Measurements from ENCODE around the gene UBE2H.

Gene UBE2H

DNA sequence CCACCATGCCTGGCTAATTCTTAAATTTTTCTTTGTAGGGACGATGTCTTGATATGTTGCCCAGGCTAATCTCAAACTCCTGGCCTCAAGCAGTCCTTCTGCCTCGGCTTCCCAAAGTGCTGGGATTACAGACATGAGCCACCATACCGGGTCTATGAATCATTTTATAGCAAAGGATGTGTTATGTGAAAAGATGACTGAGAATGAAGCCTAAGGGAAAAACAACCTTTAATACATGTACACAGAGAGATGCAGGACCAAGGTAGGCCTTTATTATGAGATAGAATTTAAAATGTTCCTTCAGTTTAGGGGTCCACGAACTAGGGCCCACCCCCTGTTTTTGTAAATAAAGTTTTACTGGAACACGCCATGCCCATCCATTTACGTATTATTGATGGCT, 41.0 kb downstream of the UBE2H start:
- Histone ChIP-seq H3K9me3 (ENCODE audit: low read depth, low read length) (no peaks in the 10 kb centered on the region), H3K4me3 (no peak overlapping the region), H3K27ac (no peak overlapping the region), H3K36me3 (ENCODE audit: insufficient read depth, low read length) (no peaks in the 10 kb centered on the region), H3K9ac (ENCODE audit: insufficient read length) (no peak overlapping the region)
- TF ChIP-seq POLR2AphosphoS5 (IDR thresholded peaks at IDR 0.05; ENCODE audit: borderline replicate concordance, low read depth, low read length): no peak
- no peak for DNase-seq (ENCODE audit: low read depth, low spot score)

DNA sequence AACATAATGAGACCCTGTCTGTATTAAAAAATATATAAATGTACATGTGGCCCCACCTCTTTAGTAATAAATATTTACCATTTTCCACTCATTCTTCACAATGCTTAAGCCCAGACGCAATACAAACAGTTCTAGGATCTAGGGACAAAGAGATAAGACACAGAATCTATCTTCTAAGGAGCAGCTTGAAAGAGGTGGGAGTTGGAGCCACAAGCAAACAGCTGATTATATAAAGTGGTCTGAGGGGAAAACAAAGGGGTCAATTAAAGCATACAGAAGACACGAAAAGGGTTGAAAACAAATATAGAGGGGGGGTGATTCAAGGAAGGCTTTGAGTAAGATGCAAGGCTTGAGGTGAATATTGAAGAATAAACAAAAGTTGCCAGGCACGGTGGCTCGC, 43.1 kb downstream of the UBE2H start:
- Histone ChIP-seq H3K4me3 (no peak overlapping the region), H3K9ac (ENCODE audit: insufficient read length) (no peak overlapping the region), H3K27ac (no peak overlapping the region), H3K9me3 (ENCODE audit: low read depth, low read length) (no peaks in the 10 kb centered on the region), H3K36me3 (ENCODE audit: insufficient read depth, low read length) (0 out of 2 replicates have a peak, but pooled peaks cover 4% of the 10 kb centered on the region)
- TF ChIP-seq FOXP2 (optimal IDR thresholded peaks at IDR 0.05; ENCODE audit: control extremely low read depth, extremely low read length, insufficient read depth) (no peak), EZH2 (IDR thresholded peaks at IDR 0.05) (no peak), POLR2AphosphoS5 (IDR thresholded peaks at IDR 0.05; ENCODE audit: borderline replicate concordance, low read depth, low read length) (no peak)
- DNase-seq (ENCODE audit: low read depth, low spot score): no peak

GRCh38 chr7:129908181-129908580, 44.6 kb downstream of the UBE2H start:
- H3K9ac ChIP-seq (ENCODE audit: insufficient read length): peak overlapping the region; percentile 4
- TF ChIP-seq FOXP2 (optimal IDR thresholded peaks at IDR 0.05; ENCODE audit: control extremely low read depth, extremely low read length, insufficient read depth) (no peak), EZH2 (IDR thresholded peaks at IDR 0.05) (no peak), POLR2AphosphoS5 (IDR thresholded peaks at IDR 0.05; ENCODE audit: borderline replicate concordance, low read depth, low read length) (no peak)
- 0 out of 2 replicates have a peak, but pooled peaks cover 7% of the 10 kb centered on the region for H3K36me3 ChIP-seq (ENCODE audit: insufficient read depth, low read length)
- no peak for DNase-seq (ENCODE audit: low read depth, low spot score)
- H3K4me3 ChIP-seq: peak overlapping the region; percentile 66
- peak overlapping the region; percentile 88 for H3K27ac ChIP-seq
- no peaks in the 10 kb centered on the region for H3K9me3 ChIP-seq (ENCODE audit: low read depth, low read length)

- Histone ChIP-seq H3K27ac (peak overlapping the region; percentile 88), H3K9ac (ENCODE audit: insufficient read length) (peak overlapping the region; percentile 4), H3K9me3 (ENCODE audit: low read depth, low read length) (no peaks in the 10 kb centered on the region), H3K4me3 (peak overlapping the region; percentile 66), H3K36me3 (ENCODE audit: insufficient read depth, low read length) (0 out of 2 replicates have a peak, but pooled peaks cover 7% of the 10 kb centered on the region)
- no peak for TF ChIP-seq EZH2 (IDR thresholded peaks at IDR 0.05)
- no peak for DNase-seq (ENCODE audit: low read depth, low spot score)
Observed at GRCh38 chr7:129907122-129907736, 45.5 kb downstream of the UBE2H start.

- Histone ChIP-seq H3K9ac (ENCODE audit: insufficient read length) (peak overlapping the region; percentile 1), H3K36me3 (ENCODE audit: insufficient read depth, low read length) (0 out of 2 replicates have a peak, but pooled peaks cover 7% of the 10 kb centered on the region), H3K27ac (peak overlapping the region; percentile 88), H3K9me3 (ENCODE audit: low read depth, low read length) (no peaks in the 10 kb centered on the region), H3K4me3 (peak overlapping the region; percentile 66)
- DNase-seq (ENCODE audit: low read depth, low spot score): peak; percentile 97
- TF ChIP-seq EZH2 (IDR thresholded peaks at IDR 0.05) (no peak), POLR2AphosphoS5 (IDR thresholded peaks at IDR 0.05; ENCODE audit: borderline replicate concordance, low read depth, low read length) (peak; percentile 67)
Observed at GRCh38 chr7:129906700-129907099, 46.1 kb downstream of the UBE2H start.

GRCh38 chr7:129903935-129904334, 48.8 kb downstream of the UBE2H start:
- Histone ChIP-seq H3K4me3 (no peak overlapping the region), H3K27ac (no peak overlapping the region), H3K9ac (ENCODE audit: insufficient read length) (no peak overlapping the region), H3K9me3 (ENCODE audit: low read depth, low read length) (no peaks in the 10 kb centered on the region), H3K36me3 (ENCODE audit: insufficient read depth, low read length) (peaks cover 7% of the 10 kb centered on the region; the same call in 1 of the 2 replicates)
- DNase-seq (ENCODE audit: low read depth, low spot score): no peak
- no peak for TF ChIP-seq FOXP2 (optimal IDR thresholded peaks at IDR 0.05; ENCODE audit: control extremely low read depth, extremely low read length, insufficient read depth)
- no peak for TF ChIP-seq POLR2AphosphoS5 (IDR thresholded peaks at IDR 0.05; ENCODE audit: borderline replicate concordance, low read depth, low read length)
- TF ChIP-seq EZH2 (IDR thresholded peaks at IDR 0.05): no peak

GRCh38 chr7:129902788-129903422, 49.9 kb downstream of the UBE2H start:
- no peaks in the 10 kb centered on the region for H3K9me3 ChIP-seq (ENCODE audit: low read depth, low read length)
- no peak for DNase-seq (ENCODE audit: low read depth, low spot score)
- H3K36me3 ChIP-seq (ENCODE audit: insufficient read depth, low read length): peaks cover 7% of the 10 kb centered on the region; the same call in 1 of the 2 replicates
- H3K4me3 ChIP-seq: no peak overlapping the region
- no peak overlapping the region for H3K27ac ChIP-seq
- no peak overlapping the region for H3K9ac ChIP-seq (ENCODE audit: insufficient read length)
- no peak for TF ChIP-seq FOXP2 (optimal IDR thresholded peaks at IDR 0.05; ENCODE audit: control extremely low read depth, extremely low read length, insufficient read depth)
- no peak for TF ChIP-seq EZH2 (IDR thresholded peaks at IDR 0.05)
- TF ChIP-seq POLR2AphosphoS5 (IDR thresholded peaks at IDR 0.05; ENCODE audit: borderline replicate concordance, low read depth, low read length): no peak

DNA sequence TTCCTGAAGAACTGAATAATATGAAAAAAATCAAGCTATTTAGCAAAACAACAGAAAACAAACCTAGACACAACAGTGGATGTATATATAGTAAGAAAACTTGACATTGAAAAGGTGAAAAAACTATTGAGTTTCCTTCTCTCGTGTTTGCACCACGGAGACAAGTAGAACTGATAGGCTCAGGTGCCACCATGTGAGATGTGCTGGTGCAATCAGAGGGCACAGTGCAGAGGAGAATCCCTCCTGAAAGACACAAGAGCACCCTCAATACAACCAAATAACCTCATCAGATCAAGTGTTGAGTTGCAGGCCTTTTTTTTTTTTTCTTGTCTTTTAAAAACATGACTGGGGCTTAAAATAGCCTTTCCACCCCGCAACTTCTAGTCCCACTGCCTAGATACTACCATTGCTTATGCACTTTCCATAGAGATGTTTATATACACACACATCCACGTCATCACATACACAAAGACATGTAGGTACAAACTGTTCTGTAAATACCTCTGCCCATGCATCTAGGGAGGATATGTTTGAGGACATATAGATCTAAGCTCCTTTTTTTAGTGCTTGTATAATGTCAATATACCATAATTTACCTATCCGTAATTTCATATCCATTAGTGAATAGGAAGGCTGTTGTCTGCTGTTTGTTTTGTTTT, 54.1 kb downstream of the UBE2H start:
- no peak overlapping the region for H3K9ac ChIP-seq (ENCODE audit: insufficient read length)
- no peaks in the 10 kb centered on the region; the same call in 1 of the 2 replicates for H3K36me3 ChIP-seq (ENCODE audit: insufficient read depth, low read length)
- no peak overlapping the region for H3K4me3 ChIP-seq
- no peak for DNase-seq (ENCODE audit: low read depth, low spot score)
- TF ChIP-seq POLR2AphosphoS5 (IDR thresholded peaks at IDR 0.05; ENCODE audit: borderline replicate concordance, low read depth, low read length): no peak
- no peak for TF ChIP-seq FOXP2 (optimal IDR thresholded peaks at IDR 0.05; ENCODE audit: control extremely low read depth, extremely low read length, insufficient read depth)
- TF ChIP-seq EZH2 (IDR thresholded peaks at IDR 0.05): no peak
- H3K27ac ChIP-seq: no peak overlapping the region
- no peaks in the 10 kb centered on the region for H3K9me3 ChIP-seq (ENCODE audit: low read depth, low read length)
